Urothelium cell line (cell line): ENCODE results near the gene TLR9.

Experiments used
- DNase-seq: peaks from one replicate; pipeline ENCODE4 v3.0.0; 2011; ENCODE audit warnings: low spot score, mixed read lengths
- FAIRE-seq: peaks from 2 replicates; lab custom pipeline; 2011; peaks lifted over from hg19 to GRCh38; lab: Jason Lieb, UNC

The TLR9 gene

GRCh38 chr3:52175416-52176179, 49.8 kb downstream of the TLR9 start:
- FAIRE-seq, result no peak
- DNase-seq, result no peak

GRCh38 chr3:52174896-52175295, 50.5 kb downstream of the TLR9 start:
- DNase-seq (no peak), FAIRE-seq (no peak)

DNA sequence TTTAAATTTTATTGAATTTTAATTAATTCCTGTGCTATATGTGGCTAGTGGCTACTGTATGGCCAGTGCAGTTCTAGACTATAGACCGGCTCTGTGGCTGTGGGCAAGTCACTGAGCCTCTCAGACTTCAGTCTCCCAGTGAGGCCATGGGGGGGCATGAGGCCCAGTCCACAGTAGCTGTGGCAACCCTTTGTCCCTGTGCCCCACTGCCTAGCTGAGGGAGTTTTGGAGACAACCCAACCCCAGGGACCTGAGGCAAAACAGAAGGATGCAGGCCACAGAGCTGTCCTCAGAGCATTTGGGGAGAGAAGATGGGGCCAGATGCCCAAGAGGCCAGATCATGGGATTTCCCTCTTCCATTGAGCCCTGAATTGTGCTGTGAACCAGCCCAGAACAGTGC, 52.3 kb downstream of the TLR9 start:
- no peak for FAIRE-seq
- no peak for DNase-seq

DNA sequence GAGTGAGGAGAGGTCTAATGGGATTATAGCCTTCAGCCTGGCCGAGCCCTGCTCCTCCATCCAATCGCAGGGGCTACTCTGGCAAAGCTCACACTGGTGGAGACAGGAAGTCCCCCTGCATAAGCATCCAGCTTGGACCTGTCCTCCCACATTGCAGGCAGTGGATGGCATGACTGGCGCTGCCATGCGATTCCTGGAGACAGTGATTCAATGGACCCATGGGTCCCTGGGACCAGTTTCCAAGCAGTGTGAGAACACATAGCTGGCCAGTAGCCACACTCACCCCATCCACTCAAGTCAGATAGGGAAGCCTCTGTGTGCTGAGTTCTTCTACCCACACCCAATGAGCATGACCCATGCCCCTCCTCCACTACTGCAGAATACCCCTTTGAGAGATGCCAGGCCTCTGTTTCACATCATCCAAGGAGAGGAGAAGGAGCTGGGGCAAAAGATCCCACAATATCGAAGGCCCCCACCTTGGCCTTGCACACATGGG, 53.1 kb downstream of the TLR9 start:
- DNase-seq, result no peak
- no peak for FAIRE-seq

DNA sequence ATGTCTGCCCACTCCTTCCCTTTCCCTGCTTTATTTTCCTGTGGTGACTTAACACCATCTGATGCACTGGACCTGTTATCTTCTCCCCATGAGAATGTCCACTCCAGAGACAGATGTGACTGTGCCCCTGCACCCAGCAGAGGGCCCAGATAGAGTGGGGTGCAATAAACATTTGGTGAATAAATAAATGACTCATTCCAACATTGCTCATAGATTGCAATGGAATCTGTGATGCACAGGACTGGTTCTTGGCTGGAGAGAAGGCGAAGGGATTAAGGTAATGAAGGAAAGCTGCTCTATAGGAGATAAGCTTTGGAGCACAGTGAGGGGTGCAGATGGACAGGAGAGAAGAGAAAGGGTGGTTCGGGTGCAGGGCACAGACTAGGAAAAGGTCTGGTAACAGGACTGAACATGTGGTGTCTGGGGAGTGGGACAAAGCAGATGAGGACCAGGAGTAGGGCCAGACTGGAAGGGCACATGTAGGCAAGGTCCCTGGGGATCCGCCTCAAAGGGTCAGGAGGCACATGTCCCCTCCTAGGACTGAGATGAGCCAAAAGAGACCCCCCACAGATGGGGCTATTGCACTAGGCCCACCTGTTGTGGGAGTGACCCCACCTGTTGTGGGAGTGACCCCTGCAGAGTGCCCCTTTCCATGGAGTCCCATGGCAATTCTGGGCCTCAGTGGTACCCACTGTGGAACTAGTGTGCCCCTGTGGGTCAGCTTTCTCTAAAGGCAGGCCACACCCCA, 53.8 kb downstream of the TLR9 start:
- FAIRE-seq, result peak; percentile 70
- DNase-seq, result no peak
